Osteoblast (primary cell): ENCODE measurements around the gene OSBP2. TPM values are rescaled to one million over a fixed set of nuclear protein-coding genes. Genes with fewer than 3 reads are reported as not detected.

Experiments used
- DNase-seq: peaks from one replicate; pipeline ENCODE4 v3.0.0; 2011; ENCODE audit warnings: low spot score, mixed read lengths; ENCODE audit not compliant: insufficient read length; ENCODE audit errors: missing footprints
- H2AFZ ChIP-seq: 2 replicates; pipeline ENCODE4 v1.6.0; 2011; ENCODE audit warnings: mild to moderate bottlenecking, low read length
- H3K27ac ChIP-seq: 2 replicates; pipeline ENCODE4 v1.5.1; 2011; ENCODE audit warnings: mild to moderate bottlenecking, low read depth, low read length, moderate library complexity
- H3K27me3 ChIP-seq: 2 replicates; pipeline ENCODE4 v1.6.0; 2012; ENCODE audit warnings: mild to moderate bottlenecking, control low read depth, inconsistent platforms, low read length, moderate library complexity; ENCODE audit not compliant: insufficient read depth
- H3K36me3 ChIP-seq: 2 replicates; pipeline ENCODE4 v1.5.1; 2011; ENCODE audit warnings: mild to moderate bottlenecking, low read length, control low read depth, moderate library complexity; ENCODE audit not compliant: insufficient read depth
- H3K4me1 ChIP-seq: 2 replicates; pipeline ENCODE4 v1.5.1; 2011; ENCODE audit warnings: mild to moderate bottlenecking, low read length, control low read depth, moderate library complexity; ENCODE audit not compliant: insufficient read depth
- H3K4me2 ChIP-seq: 2 replicates; pipeline ENCODE4 v1.6.0; 2011; ENCODE audit warnings: mild to moderate bottlenecking, low read length; ENCODE audit not compliant: insufficient read depth
- H3K4me3 ChIP-seq: fragments of 200-600 bp; sonication (generic); 3 replicates; pipeline ENCODE4 v1.5.1; 2012; ENCODE audit warnings: mild to moderate bottlenecking, low read length, inconsistent platforms; ENCODE audit not compliant: insufficient read depth
- H3K79me2 ChIP-seq: 2 replicates; pipeline ENCODE4 v1.6.0; 2012; ENCODE audit warnings: mild to moderate bottlenecking, low read length, control low read depth, inconsistent platforms; ENCODE audit not compliant: insufficient read depth
- H3K9me3 ChIP-seq: 2 replicates; pipeline ENCODE4 v1.5.1; 2011; ENCODE audit warnings: low read depth, low read length, control low read depth
- H4K20me1 ChIP-seq: 2 replicates; pipeline ENCODE4 v1.6.0; 2012; ENCODE audit warnings: mild to moderate bottlenecking, low read length, control low read depth; ENCODE audit not compliant: insufficient read depth
- total RNA-seq: library from RNA; depleted of rRNA; stranded (reverse); fragments of >200 nt; gene quantifications from 2 replicates; pipeline ENCODE4 v1.2.3, GENCODE V29; 2012
- TF ChIP-seq, protein P1 (sequence below): IDR thresholded peaks from 2 replicates; pipeline ENCODE4 v1.5.1; 2011; ENCODE audit warnings: mild to moderate bottlenecking, low read depth, low read length, moderate library complexity; ENCODE audit errors: extremely low read depth

The OSBP2 gene
- total RNA-seq, 1 donor, result 4.3 TPM

DNA sequence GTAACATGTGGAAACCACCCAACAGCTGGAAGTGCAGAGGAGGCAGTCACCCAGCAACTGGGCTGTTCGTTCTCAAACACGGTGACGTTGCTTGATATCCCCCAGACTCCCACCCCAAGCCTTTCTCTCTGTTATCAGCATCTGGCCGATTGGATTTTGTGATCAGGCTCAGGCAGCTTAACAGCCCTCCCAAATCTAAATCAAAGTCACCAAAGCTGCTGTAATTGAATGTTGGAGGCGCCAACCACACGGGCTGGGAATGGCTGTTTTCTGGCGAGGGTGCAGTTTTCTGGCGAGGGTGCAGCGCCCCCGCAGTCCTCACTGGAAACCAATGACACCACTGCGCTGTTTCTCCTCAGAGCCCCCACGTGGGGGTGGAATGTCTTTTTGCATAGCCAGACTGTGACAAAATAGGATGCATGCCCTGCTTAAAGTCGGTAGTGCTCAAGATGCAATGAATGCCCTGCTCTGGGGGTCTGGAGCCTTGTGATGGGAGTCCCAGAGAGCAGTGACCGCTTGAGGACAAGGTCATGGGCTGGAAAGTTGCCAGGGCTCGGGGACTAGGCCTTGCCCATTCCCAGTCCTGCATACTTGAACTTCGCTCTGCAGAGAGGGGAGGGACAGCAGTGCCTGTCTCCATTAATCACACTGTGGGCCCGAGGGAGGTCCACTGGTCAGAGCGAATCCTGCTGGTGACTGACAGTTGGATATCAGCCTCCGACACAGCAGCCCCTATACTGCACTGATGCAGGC, 168.6 kb downstream of the OSBP2 start:
- Histone ChIP-seq H3K4me1 (peaks cover 2% of the 10 kb centered on the region), H3K27me3 (no peaks in the 10 kb centered on the region), H3K9me3 (no peaks in the 10 kb centered on the region), H3K27ac (no peak overlapping the region), H4K20me1 (no peaks in the 10 kb centered on the region), H3K4me3 (no peak overlapping the region), H2AFZ (no peak overlapping the region), H3K79me2 (no peaks in the 10 kb centered on the region), H3K4me2 (no peak overlapping the region), H3K36me3 (no peaks in the 10 kb centered on the region)
- TF ChIP-seq, protein P1, sequence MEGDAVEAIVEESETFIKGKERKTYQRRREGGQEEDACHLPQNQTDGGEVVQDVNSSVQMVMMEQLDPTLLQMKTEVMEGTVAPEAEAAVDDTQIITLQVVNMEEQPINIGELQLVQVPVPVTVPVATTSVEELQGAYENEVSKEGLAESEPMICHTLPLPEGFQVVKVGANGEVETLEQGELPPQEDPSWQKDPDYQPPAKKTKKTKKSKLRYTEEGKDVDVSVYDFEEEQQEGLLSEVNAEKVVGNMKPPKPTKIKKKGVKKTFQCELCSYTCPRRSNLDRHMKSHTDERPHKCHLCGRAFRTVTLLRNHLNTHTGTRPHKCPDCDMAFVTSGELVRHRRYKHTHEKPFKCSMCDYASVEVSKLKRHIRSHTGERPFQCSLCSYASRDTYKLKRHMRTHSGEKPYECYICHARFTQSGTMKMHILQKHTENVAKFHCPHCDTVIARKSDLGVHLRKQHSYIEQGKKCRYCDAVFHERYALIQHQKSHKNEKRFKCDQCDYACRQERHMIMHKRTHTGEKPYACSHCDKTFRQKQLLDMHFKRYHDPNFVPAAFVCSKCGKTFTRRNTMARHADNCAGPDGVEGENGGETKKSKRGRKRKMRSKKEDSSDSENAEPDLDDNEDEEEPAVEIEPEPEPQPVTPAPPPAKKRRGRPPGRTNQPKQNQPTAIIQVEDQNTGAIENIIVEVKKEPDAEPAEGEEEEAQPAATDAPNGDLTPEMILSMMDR, result peak; percentile 13
- DNase-seq, result peak; percentile 66

DNA sequence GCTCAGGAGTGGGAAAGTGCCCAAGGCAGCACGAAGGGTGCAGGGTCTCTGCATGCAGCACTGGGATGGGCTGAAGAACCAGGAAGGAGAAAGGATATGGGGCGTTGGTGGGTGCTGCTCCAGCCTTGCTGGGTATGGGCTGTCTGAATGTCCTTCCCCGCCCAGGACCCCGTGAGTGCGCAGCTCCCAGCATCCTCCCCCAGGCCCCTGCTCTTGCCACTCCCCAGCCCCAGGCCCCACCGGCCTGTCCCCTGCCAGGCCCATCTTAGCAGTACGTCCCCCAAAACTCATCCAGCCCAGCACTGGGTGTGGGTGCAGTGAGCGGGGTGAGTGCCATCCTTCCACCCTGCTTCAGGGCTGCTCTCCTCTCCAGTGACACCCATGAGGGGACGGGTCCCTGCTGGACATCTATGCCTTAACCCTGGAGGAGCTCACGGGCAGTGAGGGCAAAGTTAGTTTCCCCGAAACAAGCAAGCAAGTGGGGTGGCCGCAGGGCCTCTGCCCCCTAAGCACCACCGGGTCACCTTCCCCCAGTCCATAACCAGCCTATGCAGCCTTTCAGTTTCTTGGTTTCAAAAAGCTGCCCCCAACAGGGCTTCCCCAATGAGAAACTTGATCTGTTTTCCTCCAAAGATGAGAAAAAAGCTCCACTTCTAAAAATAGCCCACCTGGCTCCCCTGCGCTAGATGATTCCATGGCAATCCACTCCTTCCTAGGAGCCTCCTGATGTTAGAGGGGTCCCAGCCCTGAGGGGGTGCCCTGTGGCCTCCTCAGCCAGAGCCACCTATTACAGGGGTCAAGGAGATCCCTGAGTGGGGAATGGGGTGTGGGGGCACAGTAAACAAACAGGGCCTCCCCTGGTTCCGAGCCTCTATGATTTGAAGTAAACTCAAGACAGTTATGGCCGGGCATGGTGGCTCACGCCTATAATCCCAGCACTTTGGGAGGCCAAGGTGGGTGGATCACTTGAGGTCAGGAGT, 170.1 kb downstream of the OSBP2 start:
- no peaks in the 10 kb centered on the region for H3K27me3 ChIP-seq
- no peaks in the 10 kb centered on the region for H4K20me1 ChIP-seq
- H3K9me3 ChIP-seq, result no peaks in the 10 kb centered on the region
- no peak overlapping the region for H3K4me2 ChIP-seq
- no peaks in the 10 kb centered on the region for H3K36me3 ChIP-seq
- H3K79me2 ChIP-seq, result no peaks in the 10 kb centered on the region
- TF ChIP-seq, protein P1, result no peak
- H2AFZ ChIP-seq, result no peak overlapping the region
- peaks cover 9% of the 10 kb centered on the region for H3K4me1 ChIP-seq
- no peak overlapping the region for H3K27ac ChIP-seq
- DNase-seq, result peak; percentile 76
- H3K4me3 ChIP-seq, result no peak overlapping the region

DNA sequence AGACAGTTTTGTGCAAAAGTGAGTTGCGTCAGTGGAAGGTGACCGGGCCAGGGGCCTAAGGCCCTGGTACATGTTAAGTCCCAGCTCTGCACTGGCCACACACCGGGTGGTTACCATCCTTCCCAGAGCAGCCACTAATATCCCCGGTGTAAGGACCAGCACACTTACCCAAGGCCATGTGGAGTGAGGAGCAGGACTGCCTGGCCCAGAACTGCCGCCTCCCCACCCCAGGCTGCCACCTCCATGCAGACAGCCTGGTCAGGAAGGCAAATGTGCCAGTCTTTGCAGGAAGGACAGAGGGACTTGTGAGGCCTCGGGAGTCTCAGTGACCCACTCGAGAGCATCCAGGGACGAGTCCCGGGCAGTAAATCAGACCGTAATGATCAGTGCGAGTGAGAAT, 171.0 kb downstream of the OSBP2 start:
- H2AFZ ChIP-seq, result no peak overlapping the region
- no peak overlapping the region for H3K4me3 ChIP-seq
- TF ChIP-seq, protein P1, result no peak
- H3K79me2 ChIP-seq, result no peaks in the 10 kb centered on the region
- no peak overlapping the region for H3K4me2 ChIP-seq
- H3K36me3 ChIP-seq, result no peaks in the 10 kb centered on the region
- no peaks in the 10 kb centered on the region for H3K27me3 ChIP-seq
- no peak overlapping the region for H3K27ac ChIP-seq
- no peaks in the 10 kb centered on the region for H3K9me3 ChIP-seq
- peak; percentile 83 for DNase-seq
- H4K20me1 ChIP-seq, result no peaks in the 10 kb centered on the region
- peaks cover 9% of the 10 kb centered on the region for H3K4me1 ChIP-seq

DNA sequence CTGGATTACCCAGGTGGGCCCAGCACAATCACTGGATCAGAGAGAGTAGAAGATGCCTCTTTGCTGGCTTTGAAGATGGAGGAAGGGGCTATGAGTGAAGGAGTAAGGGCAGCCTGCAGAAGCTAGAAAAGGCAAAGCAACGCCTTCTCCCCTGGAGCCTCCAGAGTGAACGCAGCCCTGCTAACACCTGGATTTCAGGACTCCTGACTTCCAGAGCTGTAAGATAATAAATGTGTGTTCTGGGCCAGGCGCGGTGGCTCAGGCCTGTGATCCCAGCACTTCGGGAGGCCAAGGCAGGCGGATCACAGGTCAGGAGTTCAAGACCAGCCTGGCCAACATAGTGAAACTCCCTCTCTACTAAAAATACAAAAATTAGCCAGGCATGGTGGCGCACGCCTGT, 171.5 kb downstream of the OSBP2 start:
- no peaks in the 10 kb centered on the region for H3K79me2 ChIP-seq
- no peak overlapping the region for H3K27ac ChIP-seq
- TF ChIP-seq, protein P1, result no peak
- no peak overlapping the region for H3K4me3 ChIP-seq
- DNase-seq, result no peak
- no peaks in the 10 kb centered on the region for H3K9me3 ChIP-seq
- no peaks in the 10 kb centered on the region for H3K36me3 ChIP-seq
- H3K4me1 ChIP-seq, result peaks cover 9% of the 10 kb centered on the region
- no peak overlapping the region for H3K4me2 ChIP-seq
- H2AFZ ChIP-seq, result no peak overlapping the region
- H4K20me1 ChIP-seq, result no peaks in the 10 kb centered on the region
- H3K27me3 ChIP-seq, result no peaks in the 10 kb centered on the region
